Measurements from ENCODE around the gene TBC1D9B.
A peak's percentile ranks its signal among the peaks of the same experiment; 100 is the strongest.

TBC1D9B gene

DNA sequence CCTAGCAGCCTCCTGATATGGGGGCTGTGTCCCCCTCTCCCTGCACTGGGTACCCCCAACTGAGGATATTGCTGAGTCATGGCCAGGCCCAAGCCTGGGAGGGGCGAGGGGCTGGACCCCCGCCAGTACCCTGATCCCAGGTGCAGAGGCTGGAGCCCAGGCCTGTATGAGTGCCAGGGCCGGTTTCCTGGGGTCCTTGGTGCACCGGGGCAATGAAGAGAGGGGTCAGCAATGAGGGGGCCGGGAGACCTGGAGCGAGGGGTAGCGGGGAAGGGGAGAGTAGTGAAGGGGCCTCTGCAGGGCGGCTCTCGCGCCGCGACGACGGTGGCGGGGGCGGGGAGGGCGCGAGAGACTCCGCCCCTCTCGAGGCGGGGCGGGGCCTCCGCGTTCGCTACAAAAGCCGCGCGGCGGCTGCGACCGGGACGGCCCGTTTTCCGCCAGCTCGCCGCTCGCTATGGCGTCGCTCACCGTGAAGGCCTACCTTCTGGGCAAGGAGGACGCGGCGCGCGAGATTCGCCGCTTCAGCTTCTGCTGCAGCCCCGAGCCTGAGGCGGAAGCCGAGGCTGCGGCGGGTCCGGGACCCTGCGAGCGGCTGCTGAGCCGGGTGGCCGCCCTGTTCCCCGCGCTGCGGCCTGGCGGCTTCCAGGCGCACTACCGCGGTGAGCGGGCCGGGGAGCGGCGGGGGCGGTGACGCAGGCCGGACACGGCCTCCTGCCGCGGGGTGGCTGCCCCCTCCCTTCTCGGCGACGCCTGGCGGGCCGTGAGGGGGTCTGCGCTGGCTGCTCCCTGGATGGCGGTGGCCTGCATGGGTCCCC, 87.0 kb downstream of the TBC1D9B start, which contains the start of gene SQSTM1:
TSS of gene SQSTM1 (plus strand) at position 423 of the 815 bp plus-strand sequence. CDS start at position 455, 32 bp downstream.
- DNase-seq (ENCODE audit: low spot score): peak; percentile 81

DNA sequence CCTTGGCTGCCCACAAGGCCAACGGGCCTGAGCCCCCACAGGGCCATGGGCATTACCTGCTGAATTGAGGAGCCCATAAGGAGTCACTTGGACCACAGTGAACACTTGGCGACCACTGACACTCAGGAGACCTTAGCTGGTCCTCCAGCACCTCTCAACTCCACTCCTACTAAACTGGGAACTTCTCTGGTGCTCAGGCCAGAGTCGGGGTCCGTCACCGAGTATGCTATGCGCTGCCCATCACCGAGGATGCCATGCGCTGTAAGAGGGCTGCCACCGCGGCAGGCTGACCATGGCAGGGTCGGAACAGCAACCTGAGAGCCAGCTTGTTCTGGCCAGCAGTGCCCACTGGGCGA, 87.6 kb downstream of the TBC1D9B start:
- no peak for DNase-seq (ENCODE audit: low spot score)

DNA sequence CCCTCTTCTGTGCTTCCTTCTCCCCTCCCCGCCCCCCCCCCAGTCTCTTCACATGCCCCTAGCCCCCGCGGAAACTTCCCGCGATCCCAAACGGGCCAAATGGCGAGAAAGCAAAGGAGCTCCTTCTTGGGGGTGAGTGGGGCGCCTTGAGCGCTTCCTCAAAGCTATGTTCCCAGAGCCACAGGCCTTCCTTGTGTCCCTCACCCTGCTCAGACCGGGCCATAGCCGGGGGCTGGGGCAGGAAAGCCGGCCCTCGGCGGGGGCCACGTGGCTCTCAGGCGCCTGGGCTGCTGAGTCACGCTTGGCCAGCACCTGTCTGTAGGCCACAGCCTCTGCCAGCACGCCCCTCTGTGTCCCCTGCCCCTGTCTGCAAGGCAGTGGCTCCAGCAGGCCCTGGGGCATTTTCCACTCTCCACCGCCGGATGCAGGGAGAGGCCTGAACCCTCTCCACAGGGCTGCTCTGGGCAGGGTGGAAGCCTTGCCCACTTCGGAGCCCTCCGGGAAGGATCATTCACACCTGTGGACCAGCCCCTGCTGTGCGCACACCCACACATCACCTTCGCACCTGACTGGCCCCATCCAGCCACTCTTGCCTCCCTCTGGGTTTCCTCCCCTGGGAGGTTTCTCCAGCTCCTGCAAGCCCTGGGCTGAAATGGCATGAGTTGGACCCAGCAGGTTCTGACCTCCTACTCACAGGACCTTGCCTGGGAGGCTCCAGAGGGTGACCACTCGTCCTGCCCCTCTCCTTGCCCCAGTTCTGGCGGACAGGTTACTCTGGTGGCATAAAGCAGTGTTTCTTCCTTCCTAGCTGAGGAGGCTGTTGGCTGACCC, 88.2 kb downstream of the TBC1D9B start:
- peak; percentile 62 for DNase-seq (ENCODE audit: low spot score)

DNA sequence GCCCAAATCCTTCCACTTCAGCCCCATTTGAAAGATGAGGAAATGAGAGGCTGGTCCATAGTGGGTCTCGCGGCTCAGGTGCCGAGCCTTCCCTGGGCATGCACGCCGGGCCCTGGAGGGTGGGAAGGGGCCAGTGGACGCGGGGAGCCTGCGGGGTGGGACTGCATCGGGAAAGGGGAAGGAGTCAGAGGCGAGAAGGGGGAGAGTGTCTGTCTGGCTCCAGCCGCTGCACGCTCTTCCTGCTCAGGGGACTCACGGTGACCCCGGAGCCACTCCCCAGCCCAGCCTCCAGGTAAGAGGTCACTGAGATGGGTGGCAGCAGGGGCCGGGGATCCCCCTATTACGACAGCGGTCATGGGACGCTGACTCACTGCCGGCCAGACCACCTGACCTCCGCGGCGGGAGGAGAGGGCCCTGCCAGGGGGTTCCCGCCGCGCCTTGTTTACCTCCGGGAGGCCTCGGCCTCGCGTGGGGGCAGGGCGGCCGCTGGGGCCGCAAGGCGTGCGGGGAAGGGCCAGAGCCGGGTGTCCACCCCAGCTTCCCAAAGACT, 88.9 kb downstream of the TBC1D9B start:
- DNase-seq (ENCODE audit: low spot score): peak; percentile 93

GRCh38 chr5:179817890-179818745, 89.6 kb downstream of the TBC1D9B start:
- DNase-seq (ENCODE audit: low spot score): no peak

DNA sequence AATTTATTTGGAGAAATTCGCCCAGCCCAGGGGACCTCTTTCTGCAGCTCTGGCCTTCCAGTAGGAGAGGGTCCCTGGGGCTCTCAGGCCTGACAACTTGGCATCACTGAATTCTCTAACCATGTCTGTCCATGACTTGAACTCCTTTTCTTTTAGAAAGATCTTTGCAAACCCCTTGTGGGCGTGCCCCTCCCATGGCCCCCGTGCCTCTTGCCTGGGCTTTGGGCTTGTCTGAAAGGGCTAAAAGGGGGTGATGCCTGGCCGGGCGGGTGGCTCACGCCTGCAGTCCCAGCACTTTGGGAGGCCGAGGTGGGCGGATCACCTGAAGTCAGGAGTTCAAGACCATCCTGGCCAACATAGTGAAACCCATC, 90.2 kb downstream of the TBC1D9B start:
- no peak for DNase-seq (ENCODE audit: low spot score)

- no peak for DNase-seq (ENCODE audit: low spot score)
Observed at GRCh38 chr5:179816796-179817469, 90.8 kb downstream of the TBC1D9B start.

DNA sequence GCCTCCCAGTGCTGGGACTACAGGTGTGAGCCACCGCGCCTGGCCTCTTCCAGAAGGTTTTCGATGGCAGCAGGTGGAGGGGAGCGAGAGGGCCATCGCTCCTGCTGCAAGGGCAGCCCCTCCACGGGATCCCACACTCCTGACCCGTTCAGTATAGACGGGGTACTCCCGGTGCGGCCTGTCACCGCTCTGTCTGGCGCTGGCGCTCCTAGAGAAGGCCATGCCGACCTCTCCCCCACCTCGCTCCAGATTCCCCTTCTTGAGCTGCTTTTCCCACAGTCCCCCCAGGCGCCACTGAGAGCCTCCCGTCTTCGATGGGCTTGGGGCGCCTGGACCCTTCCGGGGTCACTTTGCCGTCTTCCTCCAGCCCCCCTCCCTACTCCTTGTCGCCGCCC, 91.3 kb downstream of the TBC1D9B start:
- no peak for DNase-seq (ENCODE audit: low spot score)

DNA sequence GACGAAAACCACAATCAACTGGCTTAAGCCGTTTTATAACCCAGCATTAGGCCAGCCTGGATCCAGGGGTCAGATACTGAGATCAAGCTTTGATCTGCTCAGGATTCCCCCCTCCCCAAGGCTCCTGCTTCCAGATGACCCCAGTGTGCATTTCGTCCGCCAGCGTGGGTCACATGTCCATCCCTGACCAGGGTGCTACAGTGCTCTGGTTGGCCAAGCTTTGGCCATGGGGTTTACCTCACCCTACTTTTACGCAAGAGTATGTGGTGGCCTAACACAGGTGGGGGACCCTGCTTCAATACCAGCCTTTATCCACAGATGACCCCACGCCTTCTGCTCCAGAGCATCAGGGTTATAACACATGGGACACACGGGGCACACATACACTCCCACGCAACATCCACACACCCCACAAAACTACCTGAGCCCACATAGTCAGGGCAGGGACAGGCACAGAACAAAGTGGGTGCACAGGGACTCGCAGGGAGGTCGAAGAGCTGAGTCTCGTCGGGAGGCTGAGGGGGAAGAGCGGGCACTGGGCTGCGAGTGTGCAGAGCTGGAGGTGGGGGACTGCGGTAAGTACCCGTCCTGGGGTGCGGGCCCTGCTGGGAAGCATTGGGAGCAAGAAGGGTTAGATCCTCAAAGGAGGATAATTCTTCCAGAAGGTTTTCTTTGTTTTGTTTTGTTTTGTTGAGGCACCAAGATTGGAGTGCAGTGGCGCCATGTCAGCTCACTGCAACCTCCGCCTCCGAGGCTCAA, 92.0 kb downstream of the TBC1D9B start:
- no peak for DNase-seq (ENCODE audit: low spot score)

GRCh38 chr5:179814090-179814489, 93.6 kb downstream of the TBC1D9B start:
- DNase-seq (ENCODE audit: low spot score): no peak

DNA sequence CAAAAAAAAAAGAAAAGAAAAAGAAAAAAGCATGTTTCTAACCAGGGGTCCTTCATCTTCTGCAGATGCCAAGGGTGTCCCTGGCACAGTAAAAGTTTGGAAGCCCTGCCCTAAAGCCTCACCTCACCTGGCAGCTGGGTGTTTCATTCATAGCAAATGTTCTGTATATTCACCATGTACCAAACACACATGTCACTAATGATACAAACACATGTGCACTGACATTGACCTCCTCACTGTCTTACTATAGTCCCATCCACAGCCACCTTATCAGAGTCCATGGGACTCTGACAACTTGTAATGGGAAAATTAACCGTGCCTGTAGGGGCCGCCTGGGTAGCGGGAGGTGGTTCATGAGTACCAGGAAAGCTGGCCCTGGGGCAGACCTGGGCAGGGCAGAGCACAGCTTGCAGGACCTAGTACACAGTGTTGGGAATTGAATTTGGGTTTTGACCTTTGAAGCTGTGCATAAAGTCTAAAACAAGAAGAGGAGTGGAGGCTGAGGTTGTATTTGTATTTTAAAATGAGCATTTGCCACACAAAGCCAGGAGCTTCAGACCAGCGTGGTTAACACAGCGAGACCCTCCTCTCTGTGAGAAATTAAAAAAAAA, 94.6 kb downstream of the TBC1D9B start:
- no peak for DNase-seq (ENCODE audit: low spot score)

DNA sequence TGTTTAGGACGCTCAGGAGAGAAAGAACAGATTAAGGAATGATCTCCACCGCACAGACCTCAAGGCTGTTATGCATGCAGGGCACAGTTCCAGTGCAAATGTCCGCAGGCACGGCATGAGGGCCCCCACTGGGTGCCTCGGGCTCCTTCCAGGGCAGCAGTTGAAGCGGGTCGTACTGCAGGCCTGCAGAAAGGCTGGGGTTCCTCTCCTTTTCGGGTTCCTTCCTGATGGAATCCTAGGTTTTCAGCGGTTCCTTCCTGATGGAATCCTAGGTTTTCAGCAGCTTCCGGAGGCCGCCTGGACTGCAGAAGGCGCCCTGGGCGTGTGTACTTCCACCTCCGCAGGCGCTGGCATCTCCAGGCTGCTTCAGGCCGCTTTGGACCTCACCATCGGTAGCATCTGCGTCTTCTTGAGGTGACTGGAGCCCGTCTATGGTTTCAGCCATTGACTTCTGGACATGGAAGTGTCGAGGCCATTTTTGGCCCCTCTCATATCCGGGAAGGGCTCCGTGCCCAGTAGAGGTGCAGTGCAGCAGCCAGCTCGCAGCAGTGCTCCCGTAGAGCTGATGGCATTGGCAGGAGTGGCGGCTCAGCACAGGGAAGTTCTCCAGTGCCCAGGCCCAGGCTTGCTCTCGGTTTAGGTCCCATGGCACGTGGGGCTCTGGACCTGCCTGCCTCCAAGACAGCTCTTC, 95.4 kb downstream of the TBC1D9B start:
- DNase-seq (ENCODE audit: low spot score): no peak

All from pons (tissue), 1 donor.